Measurements from ENCODE around the gene HCRT. TPM values are rescaled to one million over a fixed set of nuclear protein-coding genes. Genes with fewer than 3 reads are reported as not detected.
"Not testable (repeated sequence)": the region's sequence is repeated elsewhere in the genome, so short reads cannot be mapped to it uniquely, and the experiment has no call there.

Gene HCRT
- total and polyA plus RNA-seq, 5 experiments from 2014 or later, result not detected

DNA sequence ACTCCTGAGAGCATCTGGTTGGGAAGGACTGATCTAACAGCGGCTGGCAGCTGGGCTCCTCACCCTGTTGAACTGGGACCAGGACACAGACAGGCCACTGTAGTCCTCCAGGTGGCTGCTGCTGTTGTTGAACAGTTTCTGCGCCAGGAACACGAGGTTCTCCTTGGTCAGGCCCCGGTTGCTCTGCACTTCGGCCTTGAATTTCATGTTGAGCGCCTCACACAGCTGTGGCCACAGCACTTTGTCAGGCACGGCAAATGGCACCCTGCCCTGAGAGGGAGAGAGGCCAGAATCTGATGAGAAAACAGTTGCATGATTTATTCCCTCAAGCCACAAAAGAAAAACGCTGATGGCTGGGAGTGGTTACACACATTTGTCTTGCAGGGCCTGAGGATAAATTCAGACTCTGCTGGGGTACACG is 26.7 kb upstream of the HCRT start:
- H3K36me3 Mint-ChIP-seq, result peaks cover 0 to 93% (median 19%) of the 10 kb centered on the region in 3 donors
- H3K4me1 Mint-ChIP-seq, DNase-seq, H3K27me3 Mint-ChIP-seq, H3K4me3 Mint-ChIP-seq, ATAC-seq, POLR2A ChIA-PET, H3K9me3 Mint-ChIP-seq: not testable (repeated sequence)
- peak overlapping the region in 1 of 10 donors; percentile 12 for H3K27ac Mint-ChIP-seq

DNA sequence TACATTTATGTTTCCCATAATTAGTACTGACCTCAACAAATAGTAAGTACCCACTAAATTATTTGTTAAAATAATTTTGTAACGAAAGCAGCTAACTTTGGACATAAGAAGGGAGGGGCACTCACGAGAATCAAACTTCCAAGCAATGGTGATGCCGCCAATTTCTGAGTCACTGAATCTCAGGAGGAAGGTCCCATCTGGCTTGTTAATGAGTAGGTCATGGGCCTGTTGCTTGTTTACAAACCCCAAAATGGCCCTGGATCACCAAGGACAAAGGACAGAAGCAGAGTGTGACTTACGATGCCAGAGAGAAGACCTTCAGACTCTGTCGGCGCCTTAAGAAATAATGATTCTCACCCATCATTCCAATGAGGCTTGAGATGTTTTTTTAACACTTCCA is 24.8 kb upstream of the HCRT start:
- Mint-ChIP-seq H3K4me3 (no peak overlapping the region), H3K9me3 (no peaks in the 10 kb centered on the region), H3K27me3 (no peaks in the 10 kb centered on the region), H3K27ac (no peak overlapping the region), H3K36me3 (peaks cover 0 to 94% (median 18%) of the 10 kb centered on the region in 3 donors), H3K4me1 (no peaks in the 10 kb centered on the region)
- DNase-seq, result no peak
- POLR2A ChIA-PET, result no interaction called here
- ATAC-seq, result no peak

DNA sequence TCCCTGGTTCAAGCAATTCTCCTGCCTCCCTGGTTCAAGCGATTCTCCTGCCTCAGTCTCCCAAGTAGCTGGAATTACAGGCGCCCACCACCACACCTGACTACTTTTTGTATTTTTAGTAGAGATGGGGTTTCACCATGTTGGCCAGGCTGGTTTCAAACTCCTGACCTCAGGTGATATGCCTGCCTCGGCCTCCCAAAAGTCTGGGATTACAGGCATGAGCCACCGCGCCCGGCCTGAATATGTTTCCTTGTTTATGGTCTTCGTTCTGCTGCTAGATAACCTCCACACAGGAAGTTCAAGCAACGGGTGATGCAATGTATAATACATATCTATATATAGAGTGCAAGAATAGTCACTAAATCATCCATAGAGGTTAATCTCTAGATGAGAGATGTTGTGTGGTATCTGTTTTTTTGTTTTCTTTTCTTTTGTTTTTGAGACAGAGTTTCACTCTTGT is 20.9 kb upstream of the HCRT start:
- H3K27me3 Mint-ChIP-seq, POLR2A ChIA-PET, H3K9me3 Mint-ChIP-seq, DNase-seq, H3K4me3 Mint-ChIP-seq, ATAC-seq, H3K4me1 Mint-ChIP-seq: not testable (repeated sequence)
- H3K36me3 Mint-ChIP-seq, result peaks cover 0 to 97% (median 19%) of the 10 kb centered on the region in 3 donors
- peak overlapping the region in 5 of 10 donors; percentile 33 to 77 (median 62) for H3K27ac Mint-ChIP-seq

DNA sequence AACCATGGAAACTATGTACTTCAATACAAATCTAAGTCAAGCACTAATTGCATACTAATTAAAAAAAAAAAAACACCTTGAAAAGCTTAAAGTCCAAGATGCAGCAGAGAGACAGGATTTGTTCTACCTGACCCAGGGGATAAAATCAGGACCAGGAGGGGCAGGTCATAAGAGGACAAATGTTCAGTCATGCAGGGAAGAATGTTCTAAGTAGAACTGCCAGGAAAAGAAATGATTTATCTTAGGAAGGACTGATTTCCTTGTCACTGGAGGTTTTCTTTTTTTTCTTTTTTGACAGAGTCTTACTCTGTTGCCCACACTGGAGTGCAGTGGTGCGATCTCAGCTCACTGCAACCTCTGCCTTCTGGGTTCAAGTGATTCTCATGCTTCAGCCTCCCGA is 18.1 kb upstream of the HCRT start:
- ATAC-seq, result no peak
- no peak overlapping the region for H3K4me3 Mint-ChIP-seq
- POLR2A ChIA-PET, result interaction anchor here (0.7 kb wide), 1 partner anchor 183 kb away, joined by 3 read pairs; no protein-coding TSS in a partner anchor
- H3K27ac Mint-ChIP-seq, result peak overlapping the region in 3 of 10 donors; percentile 57 to 87 (median 58)
- peaks cover 0 to 90% (median 8%) of the 10 kb centered on the region in 3 donors for H3K36me3 Mint-ChIP-seq
- DNase-seq, result no peak
- H3K27me3 Mint-ChIP-seq, result no peaks in the 10 kb centered on the region
- peaks cover 0 to 11% (median 3%) of the 10 kb centered on the region in 4 donors for H3K4me1 Mint-ChIP-seq
- no peaks in the 10 kb centered on the region for H3K9me3 Mint-ChIP-seq

DNA sequence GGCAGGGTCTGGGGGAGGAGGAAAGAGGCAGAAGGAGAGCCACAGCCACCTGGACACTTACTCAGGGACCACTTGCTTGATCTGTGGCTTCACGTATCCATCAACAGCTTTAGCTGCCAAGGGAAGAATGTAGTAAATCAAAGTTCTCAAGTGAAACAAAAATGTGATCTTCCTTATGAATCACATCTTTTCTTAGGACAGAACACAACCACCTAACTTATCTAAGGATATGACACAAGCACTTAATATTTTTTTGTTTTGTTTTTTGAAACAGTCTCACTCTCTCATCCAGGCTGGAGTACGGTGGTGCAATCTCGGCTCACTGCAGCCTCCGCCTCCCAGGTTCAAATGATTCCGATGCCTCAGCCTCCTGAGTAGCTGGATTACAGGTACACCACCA is 17.4 kb upstream of the HCRT start:
- Mint-ChIP-seq H3K36me3 (peaks cover 0 to 85% (median 8%) of the 10 kb centered on the region in 3 donors), H3K4me3 (no peak overlapping the region), H3K4me1 (peaks cover 0 to 11% (median 4%) of the 10 kb centered on the region in 4 donors), H3K27me3 (no peaks in the 10 kb centered on the region), H3K9me3 (no peaks in the 10 kb centered on the region), H3K27ac (peak overlapping the region in 7 of 10 donors; percentile 29 to 76 (median 58))
- POLR2A ChIA-PET, result interaction anchor here (0.6 kb wide), 2 partner anchors 8 to 237 kb away, joined by 3 to 4 read pairs; partner anchors contain the start of gene GHDC
- ATAC-seq (no peak), DNase-seq (peak in 1 of 10 donors; percentile 6)

DNA sequence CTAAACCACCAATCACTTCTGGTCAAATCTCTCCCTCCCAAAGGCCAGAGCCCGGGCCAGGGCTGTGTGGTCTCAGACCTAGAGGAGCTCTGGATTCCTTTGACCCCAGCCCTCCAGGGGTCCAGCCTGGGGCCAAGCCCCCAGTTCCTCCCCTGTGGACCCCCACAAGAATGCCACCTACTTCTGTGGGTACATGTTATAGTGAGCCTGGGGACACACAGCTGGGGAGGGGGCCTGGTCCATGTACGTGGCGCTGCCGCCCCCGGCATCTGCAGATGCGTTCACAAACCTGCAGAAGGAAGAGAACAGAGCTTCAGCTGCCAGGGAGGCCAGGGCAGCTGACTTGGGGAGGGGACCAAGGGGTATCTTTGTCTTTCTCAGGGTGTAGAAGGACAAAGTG is 16.9 kb upstream of the HCRT start:
- peaks cover 0 to 13% (median 4%) of the 10 kb centered on the region in 4 donors for H3K4me1 Mint-ChIP-seq
- H3K27me3 Mint-ChIP-seq, result no peaks in the 10 kb centered on the region
- peaks cover 0 to 80% (median 8%) of the 10 kb centered on the region in 3 donors for H3K36me3 Mint-ChIP-seq
- DNase-seq (peak in 1 of 10 donors; percentile 37), ATAC-seq (no peak)
- no peak overlapping the region for H3K4me3 Mint-ChIP-seq
- no peaks in the 10 kb centered on the region for H3K9me3 Mint-ChIP-seq
- H3K27ac Mint-ChIP-seq, result peak overlapping the region in 7 of 10 donors; percentile 33 to 84 (median 57)
- POLR2A ChIA-PET, result no interaction called here

DNA sequence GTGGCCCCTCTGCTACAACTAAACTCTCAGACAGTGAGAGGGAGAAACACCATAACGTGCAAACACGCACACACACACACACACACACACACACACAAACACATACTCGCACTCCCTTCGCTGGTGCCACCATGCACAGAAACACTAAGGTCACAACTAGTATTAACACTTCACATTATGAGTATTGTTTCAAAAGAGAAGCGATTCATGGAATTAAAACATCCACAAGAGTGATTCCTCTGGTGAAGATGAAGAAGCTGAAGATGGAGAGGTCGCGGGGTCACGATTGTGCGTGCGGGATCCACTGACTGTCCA is 16.2 kb upstream of the HCRT start:
- no peak overlapping the region for H3K4me3 Mint-ChIP-seq
- H3K27ac Mint-ChIP-seq, result peak overlapping the region in 7 of 10 donors; percentile 20 to 80 (median 51)
- H3K9me3 Mint-ChIP-seq, result no peaks in the 10 kb centered on the region
- POLR2A ChIA-PET, result no interaction called here
- ATAC-seq (no peak), DNase-seq (no peak)
- H3K36me3 Mint-ChIP-seq, result peaks cover 0 to 72% (median 8%) of the 10 kb centered on the region in 3 donors
- peaks cover 0 to 13% (median 4%) of the 10 kb centered on the region in 4 donors for H3K4me1 Mint-ChIP-seq
- no peaks in the 10 kb centered on the region for H3K27me3 Mint-ChIP-seq

DNA sequence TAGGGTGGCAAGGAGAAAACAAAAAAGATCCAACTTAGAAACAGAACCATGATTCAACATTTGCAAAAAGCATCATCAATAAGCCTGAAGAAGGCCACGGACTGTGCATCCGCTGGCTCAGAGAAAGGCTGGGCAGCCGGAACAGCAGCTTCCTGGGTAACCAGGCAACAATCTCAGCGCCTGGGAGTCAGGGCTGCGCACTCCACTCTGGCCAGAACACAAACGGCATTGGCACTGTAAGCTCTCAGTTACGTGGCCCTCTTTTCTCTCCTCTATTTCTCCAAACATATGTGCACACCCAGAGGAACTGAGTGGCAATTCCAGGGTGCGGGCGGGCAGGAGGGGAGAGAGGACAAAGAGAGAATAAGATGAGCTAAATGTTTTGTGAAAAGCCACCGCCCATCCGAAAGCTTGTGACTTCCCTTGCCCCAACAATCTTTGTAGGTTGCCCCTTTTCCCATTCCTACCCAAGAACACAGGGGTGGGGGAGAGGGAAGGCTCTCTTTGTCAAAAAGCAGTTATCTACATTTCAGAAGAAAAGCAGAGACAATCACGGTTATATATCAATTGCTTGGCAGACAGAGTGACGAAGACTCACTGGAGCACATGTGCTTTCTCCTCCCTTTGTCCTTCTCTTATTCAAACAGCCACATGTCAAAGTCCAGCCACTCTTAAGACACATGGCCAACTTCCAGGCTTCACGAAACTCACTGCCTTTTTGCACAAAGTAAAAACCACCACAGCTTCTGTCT is 15.6 kb upstream of the HCRT start:
- Mint-ChIP-seq H3K27ac (peak overlapping the region in 6 of 10 donors; percentile 20 to 80 (median 60)), H3K9me3 (no peaks in the 10 kb centered on the region), H3K27me3 (no peaks in the 10 kb centered on the region), H3K4me1 (peaks cover 0 to 18% (median 4%) of the 10 kb centered on the region in 4 donors), H3K4me3 (no peak overlapping the region), H3K36me3 (peaks cover 0 to 67% (median 8%) of the 10 kb centered on the region in 3 donors)
- no peak for ATAC-seq
- DNase-seq, result peak in 1 of 10 donors; percentile 14
- POLR2A ChIA-PET, result no interaction called here

DNA sequence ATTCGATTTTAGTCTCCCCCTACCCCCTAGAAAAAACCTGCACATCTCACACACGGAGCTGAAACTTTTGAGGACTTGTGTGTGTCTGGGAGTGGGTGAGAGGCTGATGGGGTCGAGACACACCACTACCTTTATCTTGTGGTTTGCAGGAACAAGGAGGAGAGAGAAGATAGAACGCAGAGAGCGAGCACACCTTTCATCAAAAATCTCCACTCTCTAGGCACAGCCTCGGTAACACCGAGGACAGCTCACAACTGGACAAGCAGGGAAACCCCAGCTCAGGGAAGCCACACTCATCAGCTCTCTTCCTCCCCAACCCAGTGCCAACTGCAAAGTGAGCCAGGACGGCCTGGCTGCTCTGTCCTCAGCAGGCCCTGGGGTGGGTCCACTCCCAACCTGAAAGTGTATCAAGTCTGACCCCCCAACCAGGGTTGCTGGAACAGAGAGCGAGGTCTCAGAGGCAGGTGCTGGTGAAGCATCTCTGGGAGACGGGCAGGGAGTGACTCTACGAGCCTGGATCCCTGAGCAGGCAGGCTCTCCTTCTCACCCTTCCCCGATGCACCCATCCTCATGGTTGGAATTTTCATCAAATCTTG is 14.3 kb upstream of the HCRT start:
- H3K27me3 Mint-ChIP-seq, result no peaks in the 10 kb centered on the region
- peaks cover 0 to 53% (median 8%) of the 10 kb centered on the region in 3 donors for H3K36me3 Mint-ChIP-seq
- POLR2A ChIA-PET, result interaction anchor here (0.6 to 1.3 kb wide), 2 partner anchors 23 to 49 kb away, joined by 3 read pairs; no protein-coding TSS in a partner anchor
- no peak for ATAC-seq
- peak in 1 of 10 donors; percentile 58 for DNase-seq
- H3K27ac Mint-ChIP-seq, result peak overlapping the region in 4 of 10 donors; percentile 6 to 83 (median 22)
- no peak overlapping the region for H3K4me3 Mint-ChIP-seq
- peaks cover 2 to 21% (median 7%) of the 10 kb centered on the region in 4 donors for H3K4me1 Mint-ChIP-seq
- no peaks in the 10 kb centered on the region for H3K9me3 Mint-ChIP-seq

DNA sequence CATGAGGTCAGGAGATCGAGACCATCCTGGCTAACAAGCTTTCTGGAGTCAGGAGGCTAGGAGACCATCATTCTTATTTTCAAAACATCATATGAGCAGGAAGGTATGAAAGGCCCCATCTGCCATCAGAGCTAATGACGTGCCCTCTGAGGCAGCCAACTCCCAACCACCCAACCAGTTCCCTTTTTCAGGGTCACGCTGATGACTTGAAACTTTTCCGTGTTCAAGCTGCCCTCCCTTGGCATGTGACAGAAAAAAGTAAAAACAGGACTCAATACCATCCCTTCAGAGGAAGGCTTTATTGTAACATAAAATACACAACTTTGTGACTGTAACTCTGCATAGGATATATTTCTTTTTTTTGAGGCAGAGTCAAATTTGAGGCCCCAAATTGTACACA is 13.6 kb upstream of the HCRT start:
- Mint-ChIP-seq H3K27me3 (no peaks in the 10 kb centered on the region), H3K27ac (peak overlapping the region in 8 of 10 donors; percentile 17 to 86 (median 63)), H3K36me3 (peaks cover 0 to 47% (median 8%) of the 10 kb centered on the region in 3 donors), H3K4me3 (no peak overlapping the region), H3K4me1 (peaks cover 7 to 27% (median 12%) of the 10 kb centered on the region in 4 donors), H3K9me3 (no peaks in the 10 kb centered on the region)
- peak in 1 of 10 donors; percentile 19 for DNase-seq
- POLR2A ChIA-PET, result interaction anchor here (1.3 kb wide), 1 partner anchor 50 kb away, joined by 3 read pairs; no protein-coding TSS in a partner anchor
- no peak for ATAC-seq

DNA sequence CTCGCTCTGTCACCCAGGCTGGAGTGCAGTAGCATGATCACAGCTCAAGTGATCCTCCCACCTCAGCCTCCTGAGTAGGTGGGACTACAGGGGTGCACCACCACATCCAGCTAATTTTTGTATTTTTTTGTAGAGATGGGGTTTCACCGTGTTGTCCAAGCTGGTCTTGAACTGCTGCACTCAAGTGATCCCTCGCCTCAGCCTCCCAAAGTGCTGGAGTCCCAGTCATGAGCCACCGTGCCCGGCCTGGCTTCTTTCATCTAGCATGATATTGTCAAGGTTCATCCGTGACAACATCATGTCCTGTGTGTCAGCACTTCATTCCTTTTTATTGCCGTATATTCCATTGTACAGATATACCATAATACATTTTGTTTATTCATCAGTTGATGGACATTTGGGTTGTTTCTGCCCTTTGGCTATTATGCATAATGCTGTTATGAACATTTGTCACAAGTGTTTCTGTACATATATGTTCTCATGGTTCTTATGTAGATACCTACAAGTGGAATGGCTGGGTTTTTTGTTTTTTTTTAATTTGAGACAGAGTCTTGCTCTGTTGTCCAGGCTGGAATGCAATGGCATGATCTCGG is 12.4 kb upstream of the HCRT start:
- POLR2A ChIA-PET, result interaction anchor here (0.6 to 1.5 kb wide), 4 partner anchors 10 to 63 kb away, joined by 3 to 4 read pairs (median 3); no protein-coding TSS in a partner anchor

More for the DNA sequence above, 12.4 kb upstream of the HCRT start:
- ATAC-seq, result no peak
- peaks cover 12 to 37% (median 24%) of the 10 kb centered on the region in 4 donors for H3K4me1 Mint-ChIP-seq
- H3K36me3 Mint-ChIP-seq, result peaks cover 0 to 36% (median 9%) of the 10 kb centered on the region in 3 donors
- peak overlapping the region in 2 of 10 donors; percentile 18 to 29 for H3K4me3 Mint-ChIP-seq
- H3K27ac Mint-ChIP-seq, result peak overlapping the region in 2 of 10 donors; percentile 33 to 41
- DNase-seq, result no peak
- H3K9me3 Mint-ChIP-seq, result no peaks in the 10 kb centered on the region
- H3K27me3 Mint-ChIP-seq, result no peaks in the 10 kb centered on the region

Data from naive thymus-derived CD8-positive, alpha-beta T cell (primary cell).